IMR-90 (cell line): ENCODE results near the gene JMJD8. TPM values are rescaled to one million over a fixed set of nuclear protein-coding genes. Genes with fewer than 3 reads are reported as not detected.

ENCODE experiments used
- ATAC-seq: fragments of 200-7000 bp; cut with Tn5 transposase; 2 replicates; pipeline ENCODE4 v1.9.1; 2020; ENCODE audit warnings: low read depth, mild to moderate bottlenecking, moderate library complexity
- BruUV-seq: library from RNA; stranded (reverse); fragments of 400-500 nt; replicated peaks from 2 replicates; lab custom pipeline; 2021; lab: Mats Ljungman, UMichigan
- CTCF ChIA-PET: fragments of 300-600 bp; formaldehyde crosslinking; extraction: SDS; loops from one replicate; lab custom pipeline; 2021; ENCODE audit warnings: antibody characterized with exemption; lab: Yijun Ruan, JAX
- POLR2A ChIA-PET: fragments of 300-600 bp; sonication (Branson Sonifier 250); formaldehyde crosslinking; loops from one replicate; lab custom pipeline; 2022; ENCODE audit warnings: antibody characterized with exemption; ENCODE audit not compliant: unreplicated experiment; lab: Charles Lee
- DNase-seq: peaks from one replicate; pipeline ENCODE4 v3.0.0; 2013
- H2AFZ ChIP-seq: replicated peaks from 2 replicates; pipeline ENCODE3; 2013; ENCODE audit warnings: low read length, mild to moderate bottlenecking; ENCODE audit not compliant: poor library complexity
- H2AK5ac ChIP-seq: 2 replicates; pipeline ENCODE4 v1.6.1; 2013; ENCODE audit warnings: low read depth, low read length, inconsistent platforms
- H2AK9ac ChIP-seq: replicated peaks from 2 replicates; pipeline ENCODE3; 2013; ENCODE audit warnings: mild to moderate bottlenecking, low read depth, low read length, moderate library complexity; ENCODE audit not compliant: poor library complexity
- H2BK120ac ChIP-seq: 2 replicates; pipeline ENCODE4 v1.6.1; 2013; ENCODE audit warnings: low read depth, low read length, inconsistent platforms
- H2BK15ac ChIP-seq: 3 replicates; pipeline ENCODE4 v1.6.1; 2013; ENCODE audit warnings: low read depth, low read length, inconsistent platforms
- H2BK20ac ChIP-seq: 2 replicates; pipeline ENCODE4 v1.6.1; 2013; ENCODE audit warnings: low read depth, mild to moderate bottlenecking, inconsistent platforms, low read length, moderate library complexity
- H2BK5ac ChIP-seq: 2 replicates; pipeline ENCODE4 v1.6.1; 2013; ENCODE audit warnings: mild to moderate bottlenecking, low read depth, low read length, inconsistent platforms; ENCODE audit not compliant: poor library complexity, severe bottlenecking
- H3K14ac ChIP-seq: replicated peaks from 2 replicates; pipeline ENCODE4 v1.6.1; 2013; ENCODE audit warnings: low read depth, low read length, inconsistent platforms
- H3K18ac ChIP-seq: 2 replicates; pipeline ENCODE4 v1.6.1; 2013; ENCODE audit warnings: low read depth, low read length, control low read depth
- H3K23ac ChIP-seq: 2 replicates; pipeline ENCODE4 v1.6.1; 2013; ENCODE audit warnings: low read depth, low read length, inconsistent platforms
- H3K27ac ChIP-seq: 2 replicates; pipeline ENCODE4 v1.5.1; 2013; ENCODE audit warnings: mild to moderate bottlenecking, control low read depth, low read length; ENCODE audit not compliant: insufficient read depth
- H3K27me3 ChIP-seq: 2 replicates; pipeline ENCODE4 v1.6.1; 2013; ENCODE audit warnings: low read length; ENCODE audit not compliant: control insufficient read depth, insufficient read depth
- H3K36me3 ChIP-seq: 2 replicates; pipeline ENCODE4 v1.6.1; 2013; ENCODE audit warnings: low read length, mixed read lengths; ENCODE audit not compliant: control insufficient read depth, insufficient read depth
- H3K4ac ChIP-seq: 2 replicates; pipeline ENCODE4 v1.6.1; 2013; ENCODE audit warnings: low read depth, low read length, inconsistent platforms
- H3K4me1 ChIP-seq: 2 replicates; pipeline ENCODE4 v1.6.1; 2013; ENCODE audit warnings: low read length, mixed read lengths; ENCODE audit not compliant: control insufficient read depth, insufficient read depth
- H3K4me2 ChIP-seq: 2 replicates; pipeline ENCODE4 v1.6.1; 2013; ENCODE audit warnings: low read depth, mild to moderate bottlenecking, control low read depth, low read length, moderate library complexity
- H3K4me3 ChIP-seq: 2 replicates; pipeline ENCODE4 v1.5.1; 2013; ENCODE audit warnings: low read depth, mild to moderate bottlenecking, control low read depth, low read length, moderate library complexity; ENCODE audit not compliant: insufficient read depth
- H3K56ac ChIP-seq: 2 replicates; pipeline ENCODE4 v1.6.1; 2013; ENCODE audit warnings: low read length, inconsistent platforms; ENCODE audit not compliant: insufficient read depth; ENCODE audit errors: extremely low read depth
- H3K79me1 ChIP-seq, 2 experiments: 2 replicates each; pipeline ENCODE4 v1.6.1; 2013; ENCODE audit warnings: low read length in 2 of 2, inconsistent platforms in 1 of 2, low read depth in 1 of 2
- H3K9ac ChIP-seq: 2 replicates; pipeline ENCODE4 v1.6.1; 2013; ENCODE audit warnings: low read depth, low read length, control low read depth
- H3K9me1 ChIP-seq: 2 replicates; pipeline ENCODE4 v1.6.1; 2013; ENCODE audit warnings: low read length, inconsistent platforms; ENCODE audit not compliant: insufficient read depth
- H3K9me3 ChIP-seq: 2 replicates; pipeline ENCODE4 v1.6.1; 2013; ENCODE audit warnings: low read length; ENCODE audit not compliant: control insufficient read depth, insufficient read depth
- H4K20me1 ChIP-seq: 2 replicates; pipeline ENCODE4 v1.6.1; 2013; ENCODE audit warnings: low read length, inconsistent platforms; ENCODE audit not compliant: insufficient read depth
- H4K5ac ChIP-seq: 2 replicates; pipeline ENCODE4 v1.6.1; 2013; ENCODE audit warnings: mild to moderate bottlenecking, low read depth, low read length, control low read depth
- H4K8ac ChIP-seq, 2 experiments: 2 replicates each; pipeline ENCODE4 v1.6.1; 2013; ENCODE audit warnings: low read depth in 2 of 2, low read length in 2 of 2, control low read depth in 1 of 2, inconsistent platforms in 1 of 2
- H4K91ac ChIP-seq: 2 replicates; pipeline ENCODE4 v1.6.1; 2013; ENCODE audit warnings: low read depth, low read length, inconsistent platforms; ENCODE audit not compliant: insufficient read depth
- BHLHE40 ChIP-seq: fragments of 150-350 bp; IDR thresholded peaks from 2 replicates; pipeline ENCODE4 v1.6.1; 2016; ENCODE audit warnings: mild to moderate bottlenecking, low read depth, low read length
- CEBPB ChIP-seq: IDR thresholded peaks from 2 replicates; pipeline ENCODE4 v1.6.1; 2012; ENCODE audit warnings: low read depth, low read length, improper control_type of control experiment
- CTCF ChIP-seq: conservative IDR thresholded peaks from 2 replicates; pipeline ENCODE4 v1.5.1; 2012; ENCODE audit warnings: mild to moderate bottlenecking, low read depth, low read length, improper control_type of control experiment
- FOS ChIP-seq: fragments of 150-350 bp; IDR thresholded peaks from 2 replicates; pipeline ENCODE4 v1.6.1; 2016; ENCODE audit warnings: low read depth, low read length
- MAFK ChIP-seq: IDR thresholded peaks from 2 replicates; pipeline ENCODE4 v1.6.1; 2012; ENCODE audit warnings: low read depth, low read length, improper control_type of control experiment
- MAZ ChIP-seq: IDR thresholded peaks from 2 replicates; pipeline ENCODE4 v1.6.1; 2012; ENCODE audit warnings: low read depth, mild to moderate bottlenecking, low read length, improper control_type of control experiment, moderate library complexity, borderline replicate concordance
- MXI1 ChIP-seq: IDR thresholded peaks from 2 replicates; pipeline ENCODE4 v1.6.1; 2012; ENCODE audit warnings: low read depth, mild to moderate bottlenecking, low read length, moderate library complexity, borderline replicate concordance
- NFE2L2 ChIP-seq: fragments of 150-350 bp; IDR thresholded peaks from 2 replicates; pipeline ENCODE4 v1.6.1; 2016; ENCODE audit warnings: low read depth, mild to moderate bottlenecking, low read length
- POLR2A ChIP-seq: IDR thresholded peaks from 2 replicates; pipeline ENCODE4 v1.6.1; 2012; ENCODE audit warnings: mild to moderate bottlenecking, low read depth, low read length
- RAD21 ChIP-seq: IDR thresholded peaks from 2 replicates; pipeline ENCODE4 v1.6.1; 2012; ENCODE audit warnings: low read length, improper control_type of control experiment
- RFX5 ChIP-seq: IDR thresholded peaks from 2 replicates; pipeline ENCODE4 v1.8.0; 2012; ENCODE audit warnings: low read depth, mild to moderate bottlenecking, low read length, moderate library complexity
- SMC3 ChIP-seq: fragments of 150-350 bp; IDR thresholded peaks from 2 replicates; pipeline ENCODE4 v1.6.1; 2016; ENCODE audit warnings: low read depth, mild to moderate bottlenecking, antibody characterized with exemption, low read length, moderate library complexity
- WGBS, 2 experiments: methylation state at CpG; one replicate each; pipeline versions ENCODE4 v1.1.5 to v1.1.7; 2013; ENCODE audit warnings: missing lambda C conversion rate in 2 of 2; ENCODE audit not compliant: insufficient read length in 1 of 2; ENCODE audit errors: extremely low coverage in 2 of 2; 5-methylcytosine and 5-hydroxymethylcytosine counted together
- dilution Hi-C: fragments of 300-500 bp; cut with HindIII; formaldehyde crosslinking; loops from one replicate; pipeline ENCODE4 v1.14.3; 2018; ENCODE audit warnings: low sequenced_read_pairs; ENCODE audit not compliant: unreplicated experiment
- in situ Hi-C: fragments of 300-500 bp; cut with MboI; formaldehyde crosslinking; loops from 3 replicates; pipeline ENCODE4 v1.14.3; 2019; ENCODE audit warnings: low sequenced_read_pairs, inconsistent platforms, mixed read lengths
- intact Hi-C: fragments of 100-400 bp; cut with micrococcal nuclease; formaldehyde crosslinking; loops from 2 replicates; pipeline ENCODE4 v1.10.0; 2022
- polyA plus RNA-seq, 3 experiments: library from polyadenylated mRNA; depleted of rRNA; stranded (reverse); fragments of >200 nt; gene quantifications; 2 replicates each; pipeline ENCODE4 v1.2.3, GENCODE V29; 2012; ENCODE audit warnings: low replicate concordance in 1 of 3
- total RNA-seq: library from RNA; depleted of rRNA; stranded (reverse); fragments of >200 nt; gene quantifications from 2 replicates; pipeline ENCODE4 v1.2.3, GENCODE V29; 2012
- TF ChIP-seq, protein P1 (sequence below): fragments of 150-350 bp; IDR thresholded peaks from 2 replicates; pipeline ENCODE4 v1.6.1; 2017; ENCODE audit warnings: mild to moderate bottlenecking, antibody characterized with exemption, low read length, low read depth

Gene JMJD8
- total and polyA plus RNA-seq, 2 of the 4 experiments (the other 2 are of a cell fraction), result 17.7 to 62.5 TPM

DNA sequence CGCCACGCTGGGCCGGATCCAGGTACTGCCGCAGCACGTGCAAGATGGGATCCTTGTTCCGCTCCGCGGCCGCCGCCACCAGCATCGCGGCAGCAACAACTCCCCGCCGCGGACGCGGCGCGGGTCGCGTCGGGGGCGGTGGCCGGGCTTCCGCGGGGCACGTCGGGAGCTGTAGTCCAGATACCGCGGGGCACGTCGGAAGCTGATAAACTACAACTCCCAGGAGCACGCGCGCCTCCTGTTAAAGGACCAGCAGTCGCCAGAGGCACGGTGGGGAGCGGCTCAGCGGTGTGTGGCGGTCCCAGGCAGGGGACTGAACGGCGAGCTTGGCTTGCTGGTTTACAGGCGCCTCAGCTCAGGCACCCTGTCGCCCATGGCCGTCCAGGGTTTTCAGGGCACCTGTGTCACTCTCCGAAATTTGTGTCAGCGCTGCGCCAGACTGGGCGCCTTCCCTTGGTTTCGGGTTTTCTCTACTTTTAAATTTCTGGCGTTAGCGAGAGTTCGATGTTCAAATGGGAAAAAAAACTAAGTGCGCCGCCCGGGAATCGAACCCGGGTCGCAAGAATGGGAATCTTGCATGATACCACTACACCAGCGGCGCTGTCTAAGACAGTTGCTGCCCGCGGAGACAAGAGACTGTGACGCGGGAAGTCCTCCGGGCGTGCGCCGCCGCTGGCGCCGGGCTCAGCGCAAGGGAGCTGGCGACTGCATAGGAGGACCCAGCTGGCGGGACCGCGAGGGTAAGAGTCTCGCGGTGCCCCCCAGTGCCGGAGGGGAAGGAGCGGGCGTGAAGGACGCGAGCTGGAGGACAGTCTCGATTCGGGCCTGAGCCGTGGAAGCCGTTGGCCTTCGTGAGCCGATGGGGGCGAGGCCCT is 47.7 kb downstream of the JMJD8 start, which contains the start of gene METTL26:
Gene METTL26, minus strand, starts transcription at position 100 of the 875 bp plus-strand sequence. Its CDS starts 15 bp downstream, at position 85.
- ATAC-seq (peak; percentile 86), DNase-seq (peak; percentile 91)
- H3K27me3 ChIP-seq, result no peaks in the 10 kb centered on the region
- H2BK5ac ChIP-seq, result peak within 1 kb of the TSS; percentile 97
- no peaks in the 10 kb centered on the region for H3K9me3 ChIP-seq
- peak; percentile 96 for TF ChIP-seq FOS
- peak; percentile 90 for TF ChIP-seq BHLHE40
- peak; percentile 69; the same call in 1 of the 2 replicates for TF ChIP-seq POLR2A
- TF ChIP-seq RAD21, result peak; percentile 22
- peak; percentile 69 for TF ChIP-seq MAZ
- no peak for TF ChIP-seq CEBPB
- TF ChIP-seq MXI1, result peak; percentile 92
- no peak for TF ChIP-seq MAFK
- no peak; the same call in 1 of the 2 replicates for TF ChIP-seq SMC3
- TF ChIP-seq RFX5, result no peak
- TF ChIP-seq NFE2L2, result no peak
- TF ChIP-seq CTCF, result peak; percentile 12; the same call in 1 of the 2 replicates
- TF ChIP-seq, protein P1, sequence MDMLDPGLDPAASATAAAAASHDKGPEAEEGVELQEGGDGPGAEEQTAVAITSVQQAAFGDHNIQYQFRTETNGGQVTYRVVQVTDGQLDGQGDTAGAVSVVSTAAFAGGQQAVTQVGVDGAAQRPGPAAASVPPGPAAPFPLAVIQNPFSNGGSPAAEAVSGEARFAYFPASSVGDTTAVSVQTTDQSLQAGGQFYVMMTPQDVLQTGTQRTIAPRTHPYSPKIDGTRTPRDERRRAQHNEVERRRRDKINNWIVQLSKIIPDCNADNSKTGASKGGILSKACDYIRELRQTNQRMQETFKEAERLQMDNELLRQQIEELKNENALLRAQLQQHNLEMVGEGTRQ, result peak; percentile 5; the same call in 1 of the 2 replicates
- H2BK120ac ChIP-seq, result peak within 1 kb of the TSS; percentile 39; the same call in 1 of the 2 replicates
- peak within 1 kb of the TSS; percentile 69; the same call in 1 of the 2 replicates for H4K5ac ChIP-seq
- peaks cover 4% of the 10 kb centered on the region for H4K20me1 ChIP-seq
- peak within 1 kb of the TSS; percentile 92 for H2AK9ac ChIP-seq
- ChIA-PET CTCF (interaction anchor here (0.6 kb wide), 1 partner anchor 185 kb away, joined by 3 read pairs; no protein-coding TSS in a partner anchor), POLR2A (no interaction called here)
- 0% methylated on average over 67 of the region's 91 CpGs; no CpG with 5 or more reads in 1 of the 2 experiments for WGBS, 2 experiments
- intact Hi-C loops, result loop anchor here (1.0 to 5.0 kb wide), 3 partner anchors 9 to 109 kb away; partner anchors contain the start of gene CAPN15
- H3K23ac ChIP-seq, result peak within 1 kb of the TSS; percentile 91
- H3K79me1 ChIP-seq, result peaks cover 0 to 25% of the 10 kb centered on the region in 2 experiments; a peak in 2 of 4 replicates
- peak within 1 kb of the TSS; percentile 94 for H3K27ac ChIP-seq
- TSS peak; percentile 77 for BruUV-seq
- H2BK20ac ChIP-seq, result no peak within 1 kb of the TSS
- in situ Hi-C loops, result no loop called here
- H3K14ac ChIP-seq, result peak within 1 kb of the TSS; percentile 89
- dilution Hi-C loops, result no loop called here
- H2AK5ac ChIP-seq, result peak within 1 kb of the TSS; percentile 98
- peak within 1 kb of the TSS; percentile 98 for H3K4me2 ChIP-seq
- H4K8ac ChIP-seq, result peak within 1 kb of the TSS; percentile 21 to 90; a peak in 2 of 4 replicates
- H3K56ac ChIP-seq, result peak within 1 kb of the TSS; percentile 86
- H3K4ac ChIP-seq, result peak within 1 kb of the TSS; percentile 84
- H3K4me3 ChIP-seq, result peak within 1 kb of the TSS; percentile 97
- H3K36me3 ChIP-seq, result peaks cover 12% of the 10 kb centered on the region; the same call in 1 of the 2 replicates
- H2AFZ ChIP-seq, result peak within 1 kb of the TSS; percentile 100
- H4K91ac ChIP-seq, result peak within 1 kb of the TSS; percentile 84
- peaks cover 11% of the 10 kb centered on the region for H3K4me1 ChIP-seq
- peak within 1 kb of the TSS; percentile 93 for H3K9ac ChIP-seq
- peak within 1 kb of the TSS; percentile 79; the same call in 1 of the 3 replicates for H2BK15ac ChIP-seq
- H3K9me1 ChIP-seq, result peaks cover 8% of the 10 kb centered on the region; the same call in 1 of the 2 replicates
- peak within 1 kb of the TSS; percentile 63 for H3K18ac ChIP-seq
